Measurements from ENCODE around the gene PHF21A.
"Not testable (repeated sequence)": the region's sequence is repeated elsewhere in the genome, so short reads cannot be mapped to it uniquely, and the experiment has no call there.

DNA sequence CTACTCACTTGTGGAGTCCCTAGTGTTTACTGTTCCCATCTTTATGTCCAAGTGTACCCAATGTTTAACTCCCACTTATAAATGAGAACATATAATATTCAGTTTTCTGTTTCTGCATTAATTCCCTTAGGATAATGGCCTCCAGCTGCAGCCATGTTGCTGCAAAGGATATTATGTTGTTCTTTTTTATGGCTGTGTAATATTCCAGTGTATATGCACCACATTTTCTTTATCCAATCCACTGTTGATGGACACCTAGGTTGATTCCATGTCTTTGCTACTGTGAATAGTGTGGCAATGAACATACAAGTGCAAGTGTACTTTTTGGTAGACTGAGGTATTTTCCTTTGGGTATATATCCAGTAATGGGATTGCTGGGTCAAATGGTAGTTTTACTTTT lies 107.1 kb downstream of the PHF21A start:
- TF ChIP-seq POLR2A (IDR thresholded peaks at IDR 0.05) = not testable (repeated sequence)
- TF ChIP-seq, protein P1, sequence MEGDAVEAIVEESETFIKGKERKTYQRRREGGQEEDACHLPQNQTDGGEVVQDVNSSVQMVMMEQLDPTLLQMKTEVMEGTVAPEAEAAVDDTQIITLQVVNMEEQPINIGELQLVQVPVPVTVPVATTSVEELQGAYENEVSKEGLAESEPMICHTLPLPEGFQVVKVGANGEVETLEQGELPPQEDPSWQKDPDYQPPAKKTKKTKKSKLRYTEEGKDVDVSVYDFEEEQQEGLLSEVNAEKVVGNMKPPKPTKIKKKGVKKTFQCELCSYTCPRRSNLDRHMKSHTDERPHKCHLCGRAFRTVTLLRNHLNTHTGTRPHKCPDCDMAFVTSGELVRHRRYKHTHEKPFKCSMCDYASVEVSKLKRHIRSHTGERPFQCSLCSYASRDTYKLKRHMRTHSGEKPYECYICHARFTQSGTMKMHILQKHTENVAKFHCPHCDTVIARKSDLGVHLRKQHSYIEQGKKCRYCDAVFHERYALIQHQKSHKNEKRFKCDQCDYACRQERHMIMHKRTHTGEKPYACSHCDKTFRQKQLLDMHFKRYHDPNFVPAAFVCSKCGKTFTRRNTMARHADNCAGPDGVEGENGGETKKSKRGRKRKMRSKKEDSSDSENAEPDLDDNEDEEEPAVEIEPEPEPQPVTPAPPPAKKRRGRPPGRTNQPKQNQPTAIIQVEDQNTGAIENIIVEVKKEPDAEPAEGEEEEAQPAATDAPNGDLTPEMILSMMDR (IDR thresholded peaks at IDR 0.05) = not testable (repeated sequence)
